ENCODE results near the gene GNB5. TPM values are rescaled to one million over a fixed set of nuclear protein-coding genes. Genes with fewer than 3 reads are reported as not detected.

Gene GNB5
- total and polyA plus RNA-seq, 10 donors = 18.6 to 43.2 (median 30.3) TPM

DNA sequence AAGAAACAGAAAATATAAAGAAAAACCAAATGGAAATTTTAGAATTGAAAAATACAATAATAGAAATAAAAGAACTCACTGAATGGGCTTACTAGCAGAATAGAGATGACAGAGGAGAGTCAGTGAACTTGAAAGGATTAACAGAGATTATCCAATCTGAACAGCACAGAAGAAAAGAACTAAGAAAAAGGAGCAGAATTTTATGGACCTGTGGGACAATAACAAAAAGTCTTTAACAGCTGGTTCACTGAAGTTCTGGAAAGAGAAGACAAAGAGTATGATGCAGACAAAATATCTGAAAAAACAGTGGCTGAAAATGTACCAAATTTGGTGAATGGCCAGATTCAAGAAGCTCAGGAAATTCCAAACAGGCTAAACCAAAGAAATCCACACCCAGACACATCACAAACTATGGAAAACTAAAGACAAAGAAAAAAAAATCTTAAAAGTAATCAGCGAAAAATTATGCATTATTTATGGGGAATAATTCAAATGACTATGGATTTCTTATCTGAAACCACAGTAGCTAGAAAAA lies 9.7 kb upstream of the GNB5 start:
- 83 to 94% (median 93%) methylated on average over 1 of the region's 1 CpG for WGBS, 5 donors
- Histone ChIP-seq H3K4me3 (no peak overlapping the region), H3K4me1 (no peaks in the 10 kb centered on the region), H3K27ac (no peak overlapping the region), H3K9me3 (no peaks in the 10 kb centered on the region), H3K36me3 (peaks cover 0 to 20% (median 5%) of the 10 kb centered on the region in 6 donors), H3K27me3 (replicated peaks in 1 of 7) (no peaks in the 10 kb centered on the region)
- TF ChIP-seq POLR2A (IDR thresholded peaks at IDR 0.05) (no peak), POLR2AphosphoS5 (IDR thresholded peaks at IDR 0.05) (no peak)
- TF ChIP-seq, protein P1, sequence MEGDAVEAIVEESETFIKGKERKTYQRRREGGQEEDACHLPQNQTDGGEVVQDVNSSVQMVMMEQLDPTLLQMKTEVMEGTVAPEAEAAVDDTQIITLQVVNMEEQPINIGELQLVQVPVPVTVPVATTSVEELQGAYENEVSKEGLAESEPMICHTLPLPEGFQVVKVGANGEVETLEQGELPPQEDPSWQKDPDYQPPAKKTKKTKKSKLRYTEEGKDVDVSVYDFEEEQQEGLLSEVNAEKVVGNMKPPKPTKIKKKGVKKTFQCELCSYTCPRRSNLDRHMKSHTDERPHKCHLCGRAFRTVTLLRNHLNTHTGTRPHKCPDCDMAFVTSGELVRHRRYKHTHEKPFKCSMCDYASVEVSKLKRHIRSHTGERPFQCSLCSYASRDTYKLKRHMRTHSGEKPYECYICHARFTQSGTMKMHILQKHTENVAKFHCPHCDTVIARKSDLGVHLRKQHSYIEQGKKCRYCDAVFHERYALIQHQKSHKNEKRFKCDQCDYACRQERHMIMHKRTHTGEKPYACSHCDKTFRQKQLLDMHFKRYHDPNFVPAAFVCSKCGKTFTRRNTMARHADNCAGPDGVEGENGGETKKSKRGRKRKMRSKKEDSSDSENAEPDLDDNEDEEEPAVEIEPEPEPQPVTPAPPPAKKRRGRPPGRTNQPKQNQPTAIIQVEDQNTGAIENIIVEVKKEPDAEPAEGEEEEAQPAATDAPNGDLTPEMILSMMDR (IDR thresholded peaks at IDR 0.05 in 8 of 11, conservative IDR thresholded peaks at IDR 0.05 in 3 of 11) = no peak
- intact Hi-C loops (cut with DNase I; ENCODE audit: low total_unique reads) = loop anchor here (10.0 kb wide), 1 partner anchor 216 kb away; no protein-coding TSS in a partner anchor
- no peak for DNase-seq

DNA sequence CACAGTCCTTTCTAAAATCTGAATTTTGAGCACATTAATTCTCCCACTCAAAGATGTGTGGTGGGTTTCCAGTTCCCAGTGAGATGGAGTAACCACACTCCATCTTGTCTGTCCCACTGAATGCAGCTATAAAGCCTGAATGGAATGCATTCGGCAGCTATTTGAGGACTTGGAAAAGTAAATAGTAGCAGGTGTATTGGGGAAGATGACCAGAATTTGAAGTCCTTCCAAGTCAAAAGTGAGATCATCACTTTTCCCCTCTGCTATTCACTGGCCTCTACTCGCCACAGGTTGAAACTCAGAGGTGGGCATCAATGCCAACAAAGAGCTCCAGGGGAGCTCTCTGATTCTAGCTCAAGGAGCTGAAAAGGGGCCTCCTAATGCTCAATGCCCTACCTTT lies 8.1 kb upstream of the GNB5 start:
- TF ChIP-seq POLR2A (IDR thresholded peaks at IDR 0.05) (no peak), POLR2AphosphoS5 (IDR thresholded peaks at IDR 0.05) (no peak)
- TF ChIP-seq, protein P1 (IDR thresholded peaks at IDR 0.05 in 8 of 11, conservative IDR thresholded peaks at IDR 0.05 in 3 of 11) = no peak
- Histone ChIP-seq H3K27ac (no peak overlapping the region), H3K9me3 (no peaks in the 10 kb centered on the region), H3K27me3 (replicated peaks in 1 of 7) (no peaks in the 10 kb centered on the region), H3K4me1 (no peaks in the 10 kb centered on the region), H3K36me3 (peaks cover 0 to 14% (median 0%) of the 10 kb centered on the region in 6 donors), H3K4me3 (no peak overlapping the region)
- intact Hi-C loops (cut with DNase I; ENCODE audit: low total_unique reads) = no loop called here
- WGBS, 5 donors = 88 to 100% (median 95%) methylated on average over 2 of the region's 2 CpGs
- no peak for DNase-seq

DNA sequence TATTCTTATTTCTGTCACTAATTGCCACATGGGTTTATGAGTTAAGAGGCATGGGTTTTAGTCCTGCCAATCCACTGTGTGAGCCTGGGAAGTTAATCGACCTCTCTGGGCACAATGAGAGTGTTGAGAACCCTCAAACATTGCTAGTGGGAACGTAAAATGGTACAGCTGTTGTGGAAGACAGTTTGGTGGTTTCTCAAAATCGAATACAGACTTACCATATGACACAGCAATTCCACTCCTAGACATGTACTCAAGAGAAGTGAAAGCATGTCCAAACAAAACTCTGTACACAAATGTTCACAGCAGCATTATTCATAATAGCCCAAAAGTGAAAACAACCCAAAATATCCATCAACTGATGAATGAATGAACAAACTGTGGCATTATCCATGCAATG lies 5.7 kb upstream of the GNB5 start:
- Histone ChIP-seq H3K4me3 (no peak overlapping the region), H3K36me3 (peaks cover 0 to 16% (median 0%) of the 10 kb centered on the region in 6 donors), H3K27me3 (replicated peaks in 1 of 7) (no peaks in the 10 kb centered on the region), H3K9me3 (no peaks in the 10 kb centered on the region), H3K4me1 (no peaks in the 10 kb centered on the region), H3K27ac (no peak overlapping the region)
- no peak for DNase-seq
- TF ChIP-seq POLR2AphosphoS5 (IDR thresholded peaks at IDR 0.05) = no peak
- TF ChIP-seq, protein P1 (IDR thresholded peaks at IDR 0.05 in 8 of 11, conservative IDR thresholded peaks at IDR 0.05 in 3 of 11) = no peak
- TF ChIP-seq POLR2A (IDR thresholded peaks at IDR 0.05) = no peak
- 54 to 71% (median 57%) methylated on average over 3 of the region's 3 CpGs for WGBS, 5 donors
- intact Hi-C loops (cut with DNase I; ENCODE audit: low total_unique reads) = no loop called here

DNA sequence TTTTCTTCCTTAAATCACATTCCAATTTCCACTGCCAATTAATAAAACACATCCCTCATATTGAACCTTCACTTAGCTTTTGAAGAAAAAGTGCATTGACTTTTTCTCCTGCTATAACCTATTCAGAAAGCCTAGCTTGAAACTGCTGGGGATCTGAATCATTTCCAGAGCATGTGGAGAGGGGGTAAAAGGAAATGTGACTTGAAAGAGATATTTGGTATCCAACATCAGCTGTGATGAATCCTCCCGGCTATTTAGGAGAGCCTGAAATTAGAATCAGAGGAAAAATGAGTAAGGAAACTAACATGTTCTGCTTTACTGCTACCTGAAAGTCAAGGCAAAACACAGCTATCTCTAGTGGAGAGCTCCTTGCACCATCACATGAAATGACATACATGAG lies 2.6 kb upstream of the GNB5 start:
- no peak overlapping the region for H3K4me3 ChIP-seq
- TF ChIP-seq POLR2AphosphoS5 (IDR thresholded peaks at IDR 0.05) = no peak
- TF ChIP-seq, protein P1 (IDR thresholded peaks at IDR 0.05 in 8 of 11, conservative IDR thresholded peaks at IDR 0.05 in 3 of 11) = no peak
- TF ChIP-seq POLR2A (IDR thresholded peaks at IDR 0.05) = no peak
- no peak for DNase-seq
- H3K9me3 ChIP-seq = no peaks in the 10 kb centered on the region
- H3K4me1 ChIP-seq = no peaks in the 10 kb centered on the region
- intact Hi-C loops (cut with DNase I; ENCODE audit: low total_unique reads) = no loop called here
- peaks cover 0 to 16% (median 0%) of the 10 kb centered on the region in 6 donors for H3K36me3 ChIP-seq
- H3K27ac ChIP-seq = no peak overlapping the region
- 80 to 97% (median 83%) methylated on average over 1 of the region's 1 CpG for WGBS, 5 donors
- H3K27me3 ChIP-seq (replicated peaks in 1 of 7) = no peaks in the 10 kb centered on the region
